Ishikawa (cell line): ENCODE measurements around the gene PHYKPL.

Experiments used
- CEBPB ChIP-seq: IDR thresholded peaks from 2 replicates; pipeline ENCODE4 v1.6.1; 2012
- CREB1 ChIP-seq: IDR thresholded peaks from 2 replicates; pipeline ENCODE4 v1.6.1; 2012; ENCODE audit warnings: low read depth
- EGR1 ChIP-seq: IDR thresholded peaks from 2 replicates; pipeline ENCODE4 v1.6.1; 2012
- EP300 ChIP-seq: IDR thresholded peaks from 2 replicates; pipeline ENCODE4 v1.6.1; 2012; ENCODE audit warnings: borderline replicate concordance
- FOXM1 ChIP-seq: IDR thresholded peaks from 2 replicates; pipeline ENCODE4 v1.6.1; 2012; ENCODE audit warnings: low read depth, borderline replicate concordance
- MAX ChIP-seq: IDR thresholded peaks from 2 replicates; pipeline ENCODE4 v1.6.1; 2012
- NFIC ChIP-seq: IDR thresholded peaks from 2 replicates; pipeline ENCODE4 v1.6.1; 2012
- RAD21 ChIP-seq: IDR thresholded peaks from 2 replicates; pipeline ENCODE4 v1.6.1; 2012; ENCODE audit warnings: low read depth
- TAF1 ChIP-seq: IDR thresholded peaks from 2 replicates; pipeline ENCODE4 v1.6.1; 2012; ENCODE audit warnings: low read depth, mild to moderate bottlenecking
- TCF12 ChIP-seq: IDR thresholded peaks from 2 replicates; pipeline ENCODE4 v1.6.1; 2012; ENCODE audit warnings: low read depth
- TEAD4 ChIP-seq: IDR thresholded peaks from 2 replicates; pipeline ENCODE4 v1.6.1; 2012
- USF1 ChIP-seq: IDR thresholded peaks from 2 replicates; pipeline ENCODE4 v1.6.1; 2012
- YY1 ChIP-seq: IDR thresholded peaks from 2 replicates; pipeline ENCODE4 v1.6.1; 2012; ENCODE audit warnings: low read depth
- ZBTB7A ChIP-seq: IDR thresholded peaks from 2 replicates; pipeline ENCODE4 v1.6.1; 2012; ENCODE audit warnings: low read depth
- TF ChIP-seq, protein P1 (sequence below): IDR thresholded peaks from 2 replicates; pipeline ENCODE4 v1.6.1; 2012; ENCODE audit warnings: low read depth, mild to moderate bottlenecking

Gene PHYKPL

GRCh38 chr5:178232920-178233429, 373 bp upstream of the PHYKPL start:
- no peak for TF ChIP-seq TCF12
- no peak for TF ChIP-seq YY1
- no peak for TF ChIP-seq USF1
- no peak for TF ChIP-seq MAX
- no peak for TF ChIP-seq EGR1

GRCh38 chr5:178231539-178232123, 971 bp downstream of the PHYKPL start:
- TF ChIP-seq, protein P1, sequence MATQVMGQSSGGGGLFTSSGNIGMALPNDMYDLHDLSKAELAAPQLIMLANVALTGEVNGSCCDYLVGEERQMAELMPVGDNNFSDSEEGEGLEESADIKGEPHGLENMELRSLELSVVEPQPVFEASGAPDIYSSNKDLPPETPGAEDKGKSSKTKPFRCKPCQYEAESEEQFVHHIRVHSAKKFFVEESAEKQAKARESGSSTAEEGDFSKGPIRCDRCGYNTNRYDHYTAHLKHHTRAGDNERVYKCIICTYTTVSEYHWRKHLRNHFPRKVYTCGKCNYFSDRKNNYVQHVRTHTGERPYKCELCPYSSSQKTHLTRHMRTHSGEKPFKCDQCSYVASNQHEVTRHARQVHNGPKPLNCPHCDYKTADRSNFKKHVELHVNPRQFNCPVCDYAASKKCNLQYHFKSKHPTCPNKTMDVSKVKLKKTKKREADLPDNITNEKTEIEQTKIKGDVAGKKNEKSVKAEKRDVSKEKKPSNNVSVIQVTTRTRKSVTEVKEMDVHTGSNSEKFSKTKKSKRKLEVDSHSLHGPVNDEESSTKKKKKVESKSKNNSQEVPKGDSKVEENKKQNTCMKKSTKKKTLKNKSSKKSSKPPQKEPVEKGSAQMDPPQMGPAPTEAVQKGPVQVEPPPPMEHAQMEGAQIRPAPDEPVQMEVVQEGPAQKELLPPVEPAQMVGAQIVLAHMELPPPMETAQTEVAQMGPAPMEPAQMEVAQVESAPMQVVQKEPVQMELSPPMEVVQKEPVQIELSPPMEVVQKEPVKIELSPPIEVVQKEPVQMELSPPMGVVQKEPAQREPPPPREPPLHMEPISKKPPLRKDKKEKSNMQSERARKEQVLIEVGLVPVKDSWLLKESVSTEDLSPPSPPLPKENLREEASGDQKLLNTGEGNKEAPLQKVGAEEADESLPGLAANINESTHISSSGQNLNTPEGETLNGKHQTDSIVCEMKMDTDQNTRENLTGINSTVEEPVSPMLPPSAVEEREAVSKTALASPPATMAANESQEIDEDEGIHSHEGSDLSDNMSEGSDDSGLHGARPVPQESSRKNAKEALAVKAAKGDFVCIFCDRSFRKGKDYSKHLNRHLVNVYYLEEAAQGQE, result no peak
- TF ChIP-seq USF1 (peak; percentile 42; the same call in 1 of the 2 replicates), TCF12 (no peak), TAF1 (no peak), EGR1 (no peak), TEAD4 (no peak), ZBTB7A (no peak), FOXM1 (no peak), CEBPB (no peak)

- no peak for TF ChIP-seq EP300
- no peak for TF ChIP-seq TAF1
- TF ChIP-seq NFIC, result no peak
- no peak for TF ChIP-seq EGR1
- TF ChIP-seq MAX, result no peak
- TF ChIP-seq YY1, result no peak
- no peak for TF ChIP-seq RAD21
Measured at GRCh38 chr5:178230879-178231538, 1.6 kb downstream of the PHYKPL start.

- TF ChIP-seq EP300 (no peak), MAX (no peak), TAF1 (no peak), EGR1 (no peak), NFIC (no peak), CREB1 (no peak), TCF12 (no peak), ZBTB7A (no peak), CEBPB (no peak), TEAD4 (no peak), RAD21 (no peak), USF1 (no peak), YY1 (no peak), FOXM1 (no peak)
- TF ChIP-seq, protein P1, result no peak
Measured at GRCh38 chr5:178229861-178230260, 2.7 kb downstream of the PHYKPL start.

DNA sequence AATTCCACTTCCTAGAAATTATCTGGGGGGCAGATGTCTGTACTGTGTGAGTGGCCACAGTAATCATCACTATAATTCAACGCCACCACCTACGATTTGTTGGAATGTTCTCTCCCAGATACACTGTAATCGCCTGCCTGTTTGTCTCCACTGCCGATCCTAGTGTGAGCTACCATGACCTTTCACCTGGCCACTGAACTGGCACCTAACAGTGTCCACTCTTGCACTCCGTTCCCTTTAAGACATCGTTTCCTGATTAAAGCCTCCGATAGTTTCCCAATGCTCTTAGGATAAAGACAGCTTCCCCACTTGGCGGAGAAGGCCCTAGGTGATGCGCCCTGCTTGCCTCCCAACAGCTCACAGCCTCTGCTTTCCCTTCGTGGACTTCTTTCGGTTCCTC, 4.0 kb downstream of the PHYKPL start:
- TF ChIP-seq FOXM1 (no peak), TEAD4 (no peak), EGR1 (no peak)

GRCh38 chr5:178227929-178228328, 4.7 kb downstream of the PHYKPL start:
- TF ChIP-seq YY1 (no peak), TEAD4 (no peak), TCF12 (no peak), EP300 (no peak), NFIC (no peak), RAD21 (no peak), CREB1 (no peak), CEBPB (no peak), ZBTB7A (no peak), TAF1 (no peak), FOXM1 (no peak), USF1 (no peak), EGR1 (no peak)
